ENCODE measurements around the gene YTHDC1.
"Not testable (repeated sequence)": the region's sequence is repeated elsewhere in the genome, so short reads cannot be mapped to it uniquely, and the experiment has no call there.

Gene YTHDC1

GRCh38 chr4:68349649-68350360 is at the start of gene YTHDC1:
YTHDC1 (minus strand) TSS chr4:68350090; CDS start chr4:68349753, 337 bp downstream.
- FAIRE-seq, result peak; percentile 97

- FAIRE-seq, result no peak
These were observed 49.4 kb upstream of the YTHDC1 start for GRCh38 chr4:68399306-68399705.

GRCh38 chr4:68396756-68397155 is 46.9 kb upstream of the YTHDC1 start:
- no peak for FAIRE-seq

- FAIRE-seq, result no peak
These were observed 41.5 kb upstream of the YTHDC1 start for GRCh38 chr4:68391436-68391835.

- no peak for FAIRE-seq
These were observed 40.5 kb upstream of the YTHDC1 start for GRCh38 chr4:68390205-68390935.

- FAIRE-seq, result not testable (repeated sequence)
These were observed 39.6 kb upstream of the YTHDC1 start for GRCh38 chr4:68389386-68389913.

GRCh38 chr4:68388347-68388865 is 38.5 kb upstream of the YTHDC1 start:
- no peak for FAIRE-seq

- FAIRE-seq, result no peak
These were observed 35.4 kb upstream of the YTHDC1 start for GRCh38 chr4:68385267-68385666.

GRCh38 chr4:68383115-68383514 is 33.2 kb upstream of the YTHDC1 start:
- FAIRE-seq, result no peak

- FAIRE-seq, result no peak
These were observed 28.3 kb upstream of the YTHDC1 start for GRCh38 chr4:68378226-68378625.

- peak; percentile 74 for FAIRE-seq
These were observed 26.0 kb upstream of the YTHDC1 start for GRCh38 chr4:68375667-68376559.

GRCh38 chr4:68373513-68373912 is 23.6 kb upstream of the YTHDC1 start:
- no peak for FAIRE-seq

GRCh38 chr4:68372588-68372987 is 22.7 kb upstream of the YTHDC1 start:
- FAIRE-seq, result no peak

- no peak for FAIRE-seq
These were observed 19.4 kb upstream of the YTHDC1 start for GRCh38 chr4:68369142-68369805.

- no peak for FAIRE-seq
These were observed 18.8 kb upstream of the YTHDC1 start for GRCh38 chr4:68368691-68369131.

GRCh38 chr4:68367835-68368234 is 17.9 kb upstream of the YTHDC1 start:
- FAIRE-seq, result no peak

GRCh38 chr4:68366600-68366999 is 16.7 kb upstream of the YTHDC1 start:
- no peak for FAIRE-seq

GRCh38 chr4:68365068-68365467 is 15.2 kb upstream of the YTHDC1 start:
- no peak for FAIRE-seq

- FAIRE-seq, result no peak
These were observed 11.3 kb upstream of the YTHDC1 start for GRCh38 chr4:68361146-68361589.

- no peak for FAIRE-seq
These were observed 10.5 kb upstream of the YTHDC1 start for GRCh38 chr4:68360231-68360968.

GRCh38 chr4:68359508-68359907 is 9.6 kb upstream of the YTHDC1 start:
- no peak for FAIRE-seq
